Endodermal cell (in vitro differentiated cells): ENCODE data around the gene STK35. TPM values are rescaled to one million over a fixed set of nuclear protein-coding genes. Genes with fewer than 3 reads are reported as not detected.

Source experiments
- DNase-seq: peaks from one replicate; pipeline ENCODE4 v3.0.0-alpha.2; 2017
- H3K27ac ChIP-seq: 2 replicates; pipeline ENCODE4 v1.5.1; 2013; ENCODE audit warnings: mild to moderate bottlenecking, low read depth, low read length, moderate library complexity
- H3K27me3 ChIP-seq: 2 replicates; pipeline ENCODE4 v1.6.1; 2013; ENCODE audit warnings: mild to moderate bottlenecking, low read length, moderate library complexity; ENCODE audit not compliant: insufficient read depth, control insufficient read depth, poor library complexity, severe bottlenecking
- H3K36me3 ChIP-seq: 2 replicates; pipeline ENCODE4 v1.7.0; 2013; ENCODE audit warnings: mild to moderate bottlenecking, low read length, moderate library complexity; ENCODE audit not compliant: control insufficient read depth, insufficient read depth
- H3K4me1 ChIP-seq: one replicate; pipeline ENCODE4 v1.7.0; 2013; ENCODE audit warnings: low read length; ENCODE audit not compliant: control insufficient read depth, insufficient read depth
- H3K4me3 ChIP-seq: 2 replicates; pipeline ENCODE4 v1.5.1; 2013; ENCODE audit warnings: mild to moderate bottlenecking, low read length, moderate library complexity
- H3K9ac ChIP-seq: 2 replicates; pipeline ENCODE4 v1.6.1; 2013; ENCODE audit warnings: mild to moderate bottlenecking, low read length, moderate library complexity; ENCODE audit not compliant: poor library complexity, severe bottlenecking; ENCODE audit errors: extremely low read depth
- H3K9me3 ChIP-seq: 2 replicates; pipeline ENCODE4 v1.6.1; 2013; ENCODE audit warnings: mild to moderate bottlenecking, low read length, moderate library complexity; ENCODE audit not compliant: control insufficient read depth
- H3K27ac Mint-ChIP-seq: 2 replicates; pipeline ENCODE4 v1.8.0; 2020; ENCODE audit warnings: mixed read lengths
- H3K27me3 Mint-ChIP-seq: 2 replicates; pipeline ENCODE4 v1.8.0; 2021; ENCODE audit warnings: mild to moderate bottlenecking, mixed read lengths; ENCODE audit not compliant: insufficient read depth
- H3K36me3 Mint-ChIP-seq: 2 replicates; pipeline ENCODE4 v1.8.0; 2020; ENCODE audit warnings: low read depth, mixed read lengths
- H3K4me1 Mint-ChIP-seq: 2 replicates; pipeline ENCODE4 v1.8.0; 2020; ENCODE audit warnings: mixed read lengths
- H3K4me3 Mint-ChIP-seq: 2 replicates; pipeline ENCODE4 v1.8.0; 2020; ENCODE audit warnings: mild to moderate bottlenecking, moderate library complexity, mixed read lengths
- H3K9me3 Mint-ChIP-seq: 2 replicates; pipeline ENCODE4 v1.8.0; 2020; ENCODE audit warnings: mild to moderate bottlenecking, mixed read lengths
- WGBS, 2 experiments: methylation state at CpG; one replicate each; pipeline versions ENCODE4 v1.1.5 to v1.1.7; 2013; ENCODE audit warnings: missing lambda C conversion rate in 2 of 2, mixed read lengths in 1 of 2; ENCODE audit not compliant: insufficient coverage in 1 of 2, insufficient read length in 1 of 2; 5-methylcytosine and 5-hydroxymethylcytosine counted together
- total RNA-seq, 2 donors: library from RNA; stranded (reverse); fragmentation: NEBNext Ultra II Directional in 1 of 2; extraction: Animal tissue kit (Norgen Biotek cat#: 25700) in 1 of 2; gene quantifications; 2 replicates in 1 of 2; 3 replicates in 1 of 2; pipeline ENCODE4 v1.2.1, GENCODE V29; 2021
- TF ChIP-seq, protein P1 (sequence below): fragments of 200-600 bp; sonication (generic); conservative IDR thresholded peaks from 2 replicates; pipeline ENCODE4 v1.5.0; 2021; ENCODE audit warnings: antibody characterized with exemption, mild to moderate bottlenecking

The STK35 gene
- total RNA-seq, 2 donors from 2014 or later, result 44.0 to 46.3 TPM

DNA sequence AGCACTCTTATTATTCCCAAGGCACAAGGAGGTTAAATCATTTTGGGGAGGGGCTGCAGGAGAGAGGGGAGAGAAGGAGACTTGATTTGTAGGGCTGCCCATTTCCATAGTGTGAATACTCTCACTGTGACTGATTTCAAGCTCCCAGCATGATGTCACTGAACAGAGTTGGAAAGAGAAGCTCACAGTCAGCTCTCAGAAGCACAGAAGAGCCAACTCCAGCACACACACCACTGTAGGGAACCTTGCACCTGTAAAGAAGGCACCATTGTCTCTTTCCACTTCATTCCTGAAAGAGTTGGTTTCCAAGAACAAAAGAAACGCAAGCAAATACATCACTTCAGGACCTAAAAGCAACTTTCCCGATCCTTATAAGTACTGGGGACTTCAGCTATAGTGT lies 12.7 kb upstream of the STK35 start:
- TF ChIP-seq, protein P1, sequence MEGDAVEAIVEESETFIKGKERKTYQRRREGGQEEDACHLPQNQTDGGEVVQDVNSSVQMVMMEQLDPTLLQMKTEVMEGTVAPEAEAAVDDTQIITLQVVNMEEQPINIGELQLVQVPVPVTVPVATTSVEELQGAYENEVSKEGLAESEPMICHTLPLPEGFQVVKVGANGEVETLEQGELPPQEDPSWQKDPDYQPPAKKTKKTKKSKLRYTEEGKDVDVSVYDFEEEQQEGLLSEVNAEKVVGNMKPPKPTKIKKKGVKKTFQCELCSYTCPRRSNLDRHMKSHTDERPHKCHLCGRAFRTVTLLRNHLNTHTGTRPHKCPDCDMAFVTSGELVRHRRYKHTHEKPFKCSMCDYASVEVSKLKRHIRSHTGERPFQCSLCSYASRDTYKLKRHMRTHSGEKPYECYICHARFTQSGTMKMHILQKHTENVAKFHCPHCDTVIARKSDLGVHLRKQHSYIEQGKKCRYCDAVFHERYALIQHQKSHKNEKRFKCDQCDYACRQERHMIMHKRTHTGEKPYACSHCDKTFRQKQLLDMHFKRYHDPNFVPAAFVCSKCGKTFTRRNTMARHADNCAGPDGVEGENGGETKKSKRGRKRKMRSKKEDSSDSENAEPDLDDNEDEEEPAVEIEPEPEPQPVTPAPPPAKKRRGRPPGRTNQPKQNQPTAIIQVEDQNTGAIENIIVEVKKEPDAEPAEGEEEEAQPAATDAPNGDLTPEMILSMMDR, result no peak
- DNase-seq, result peak; percentile 57
- H3K36me3 Mint-ChIP-seq, result no peaks in the 10 kb centered on the region
- no peaks in the 10 kb centered on the region for H3K36me3 ChIP-seq
- no peaks in the 10 kb centered on the region for H3K27me3 Mint-ChIP-seq
- peak overlapping the region; percentile 41 for H3K27ac Mint-ChIP-seq
- H3K27ac ChIP-seq, result no peak overlapping the region
- H3K9ac ChIP-seq, result no peak overlapping the region
- H3K9me3 ChIP-seq, result no peaks in the 10 kb centered on the region
- WGBS, 2 experiments, result 23 to 47% methylated on average over 2 of the region's 2 CpGs
- H3K27me3 ChIP-seq, result no peaks in the 10 kb centered on the region
- peaks cover 9% of the 10 kb centered on the region for H3K4me1 ChIP-seq
- H3K4me3 Mint-ChIP-seq, result no peak overlapping the region
- no peak overlapping the region for H3K4me3 ChIP-seq
- no peaks in the 10 kb centered on the region for H3K9me3 Mint-ChIP-seq
- peaks cover 16% of the 10 kb centered on the region for H3K4me1 Mint-ChIP-seq

DNA sequence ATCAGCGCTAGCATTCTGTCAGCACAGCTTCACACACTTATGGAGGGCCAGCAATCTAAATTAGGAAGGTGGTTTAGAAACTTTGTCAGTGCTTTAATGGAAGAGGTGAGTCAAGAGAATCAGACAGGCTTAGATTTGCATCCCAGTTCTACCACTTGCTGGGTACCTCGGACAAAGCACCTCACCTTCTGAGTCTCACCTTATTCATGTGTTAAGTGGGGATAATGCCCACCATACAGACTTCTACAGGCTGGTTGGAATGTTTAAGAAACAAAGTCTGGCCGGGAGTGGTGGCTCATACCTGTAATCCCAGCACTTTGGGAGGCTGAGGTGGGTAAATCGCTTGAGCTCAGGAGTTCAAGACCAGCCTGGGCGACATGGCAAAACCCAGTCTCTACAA lies 12.2 kb upstream of the STK35 start:
- Histone ChIP-seq H3K4me3 (no peak overlapping the region), H3K9me3 (no peaks in the 10 kb centered on the region), H3K36me3 (no peaks in the 10 kb centered on the region), H3K9ac (no peak overlapping the region), H3K27me3 (no peaks in the 10 kb centered on the region), H3K27ac (no peak overlapping the region), H3K4me1 (peaks cover 9% of the 10 kb centered on the region)
- peaks cover 16% of the 10 kb centered on the region for H3K4me1 Mint-ChIP-seq
- H3K27me3 Mint-ChIP-seq, result no peaks in the 10 kb centered on the region
- peak; percentile 59 for DNase-seq
- H3K9me3 Mint-ChIP-seq, result no peaks in the 10 kb centered on the region
- TF ChIP-seq, protein P1, result no peak
- no peaks in the 10 kb centered on the region for H3K36me3 Mint-ChIP-seq
- 67 to 68% methylated on average over 3 to 5 of the region's 5 CpGs for WGBS, 2 experiments
- no peak overlapping the region for H3K27ac Mint-ChIP-seq
- no peak overlapping the region for H3K4me3 Mint-ChIP-seq

DNA sequence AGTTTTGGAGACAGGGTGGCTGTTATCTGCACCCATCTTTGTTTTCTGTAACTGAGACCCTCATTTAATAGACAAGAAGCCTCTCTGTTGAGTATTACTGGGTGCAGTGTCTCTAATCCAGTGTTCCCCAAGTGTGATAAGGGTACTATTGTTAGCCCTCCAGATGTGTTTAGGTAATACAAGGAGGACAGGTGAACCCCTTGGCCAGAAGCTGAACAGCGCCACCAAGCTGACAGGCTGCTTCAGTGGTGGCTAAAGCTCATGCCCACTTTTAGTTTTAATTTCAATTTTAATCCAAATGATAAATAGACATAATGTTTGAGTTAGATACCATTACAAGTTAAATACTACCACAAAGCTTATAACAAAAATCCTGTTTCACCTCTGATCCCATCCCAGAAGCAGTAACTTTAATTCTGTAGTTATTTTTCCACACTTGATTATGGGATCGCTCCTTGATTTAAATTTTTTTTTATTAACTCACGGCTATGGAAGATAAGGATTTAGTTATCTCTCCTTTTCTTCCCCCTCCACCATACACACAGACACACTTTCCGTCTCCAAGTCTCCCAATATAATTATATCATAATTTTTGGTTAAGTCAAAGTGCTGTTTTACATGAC lies 8.4 kb upstream of the STK35 start:
- TF ChIP-seq, protein P1, result peak; percentile 97
- Histone ChIP-seq H3K4me3 (no peak overlapping the region), H3K27me3 (no peaks in the 10 kb centered on the region), H3K27ac (no peak overlapping the region), H3K4me1 (peaks cover 9% of the 10 kb centered on the region), H3K36me3 (no peaks in the 10 kb centered on the region), H3K9me3 (no peaks in the 10 kb centered on the region), H3K9ac (no peak overlapping the region)
- no peaks in the 10 kb centered on the region for H3K9me3 Mint-ChIP-seq
- no peaks in the 10 kb centered on the region for H3K36me3 Mint-ChIP-seq
- no peak overlapping the region for H3K27ac Mint-ChIP-seq
- H3K4me1 Mint-ChIP-seq, result peaks cover 23% of the 10 kb centered on the region
- 25% methylated on average over 2 of the region's 4 CpGs; no CpG with 5 or more reads in 1 of the 2 experiments for WGBS, 2 experiments
- H3K4me3 Mint-ChIP-seq, result no peak overlapping the region
- peak; percentile 82 for DNase-seq
- peaks cover 1% of the 10 kb centered on the region for H3K27me3 Mint-ChIP-seq
